Kidney (tissue), 14 donors: ENCODE measurements around the gene KCNAB1. TPM values are rescaled to one million over a fixed set of nuclear protein-coding genes. Genes with fewer than 3 reads are reported as not detected.

ENCODE experiments used
- DNase-seq, 5 donors: peaks; one replicate each; pipeline ENCODE4 v3.0.0-alpha.2; 2013 to 2020
- FAIRE-seq: peaks from 2 replicates; lab custom pipeline; 2012; peaks lifted over from hg19 to GRCh38; lab: Jason Lieb, UNC
- H3K27ac ChIP-seq, 2 donors: one replicate each; pipeline ENCODE4 v1.7.0; 2013; ENCODE audit warnings: low read depth in 2 of 2, low read length in 2 of 2, inconsistent platforms in 1 of 2
- H3K27me3 ChIP-seq: one replicate; pipeline ENCODE4 v1.7.1; 2013; ENCODE audit warnings: low read length, inconsistent platforms; ENCODE audit not compliant: control insufficient read depth, insufficient read depth
- H3K36me3 ChIP-seq, 3 donors: one replicate each; pipeline versions ENCODE4 v1.7.0 to v1.7.1; 2013; ENCODE audit warnings: low read length in 3 of 3, control low read depth in 1 of 3, inconsistent platforms in 1 of 3; ENCODE audit not compliant: insufficient read depth in 3 of 3, control insufficient read depth in 2 of 3
- H3K4me1 ChIP-seq, 3 donors: one replicate each; pipeline versions ENCODE4 v1.7.0 to v1.7.1; 2013; ENCODE audit warnings: low read length in 3 of 3, inconsistent platforms in 1 of 3, low read depth in 1 of 3; ENCODE audit not compliant: control insufficient read depth in 2 of 3, insufficient read depth in 2 of 3
- H3K4me3 ChIP-seq, 3 donors: one replicate each; pipeline versions ENCODE4 v1.7.0 to v1.8.1; 2013; ENCODE audit warnings: low read length in 3 of 3, control low read depth in 1 of 3, inconsistent platforms in 1 of 3
- H3K9ac ChIP-seq, 3 donors: one replicate each; pipeline versions ENCODE4 v1.7.0 to v1.7.1; 2013; ENCODE audit warnings: low read length in 3 of 3, control low read depth in 1 of 3, inconsistent platforms in 1 of 3
- H3K9me3 ChIP-seq, 3 donors: one replicate each; pipeline versions ENCODE4 v1.7.0 to v1.7.1; 2013; ENCODE audit warnings: low read length in 3 of 3, control low read depth in 1 of 3, inconsistent platforms in 1 of 3; ENCODE audit not compliant: control insufficient read depth in 2 of 3, insufficient read depth in 1 of 3
- intact Hi-C: fragments of 100-400 bp; cut with DNase I; formaldehyde crosslinking; loops from one replicate; pipeline ENCODE4 v1.11.1; 2022
- polyA plus RNA-seq: library from polyadenylated mRNA; stranded (reverse); fragments of 350-450 nt; fragmentation: Illumina TruSeq; extraction: RNeasy Lipid Tissue Mini Kit (QIAGEN cat#74804); gene quantifications from one replicate; pipeline ENCODE4 v1.2.3, GENCODE V29; 2014; ENCODE audit warnings: low read depth, low replicate concordance; ENCODE audit not compliant: insufficient read depth
- total RNA-seq: library from RNA; stranded (reverse); fragmentation: NEBNext Ultra II Directional; extraction: Animal tissue kit (Norgen Biotek cat#: 25700); gene quantifications from one replicate; pipeline ENCODE4 v1.2.1, GENCODE V29; 2021
- TF ChIP-seq, protein P1 (sequence below): IDR thresholded peaks from 3 replicates; pipeline ENCODE4 v1.5.1; 2012; ENCODE audit warnings: mild to moderate bottlenecking, moderate library complexity, borderline replicate concordance; ENCODE audit not compliant: insufficient read depth; ENCODE audit errors: extremely low read depth
- donor health status: control.
- donor health status: control.
- donor health status: control.
- donor health status: control.
- donor health status: control.
- donor health status: DM: yes; HTN: yes; CAD: no.
- donor health status: Normal renal cell carcinoma (clear cell type).

KCNAB1 gene
- total and polyA plus RNA-seq, 2 donors from 2014 or later: 1.7 to 6.6 TPM

DNA sequence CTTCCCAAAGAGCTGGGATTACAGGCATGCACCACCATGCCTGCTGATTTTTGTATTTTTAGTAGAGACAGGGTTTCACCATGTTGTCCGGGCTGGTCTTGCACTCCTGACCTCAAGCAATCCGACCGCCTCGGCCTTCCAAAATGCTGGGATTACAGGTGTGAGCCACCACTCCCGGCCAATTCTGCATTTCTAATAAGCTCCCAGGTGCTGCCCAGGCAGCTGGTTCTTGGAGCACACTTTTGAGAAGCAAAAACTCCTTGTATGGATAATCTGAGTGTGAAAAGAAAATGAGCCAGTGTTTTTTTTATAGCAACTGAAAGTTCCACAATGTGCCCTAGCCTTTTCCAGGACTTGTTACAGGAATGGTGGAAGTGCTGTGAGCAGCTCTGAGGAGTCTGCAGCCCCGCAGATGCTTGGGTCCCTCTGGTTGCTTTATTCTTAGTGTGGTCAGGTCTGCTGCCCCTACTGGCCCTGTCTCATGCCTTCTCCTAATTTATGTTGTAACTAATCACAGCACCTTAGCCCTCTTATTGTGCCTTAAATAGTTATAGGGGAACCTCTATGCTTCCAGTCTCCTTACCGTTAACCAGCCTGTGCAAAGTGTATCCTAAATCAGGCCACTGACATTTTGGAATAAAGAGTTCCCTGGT lies 13.5 kb upstream of the KCNAB1 start:
- no peaks in the 10 kb centered on the region for H3K9me3 ChIP-seq
- H3K9ac ChIP-seq: no peak overlapping the region
- no peaks in the 10 kb centered on the region for H3K27me3 ChIP-seq
- intact Hi-C loops: no loop called here
- TF ChIP-seq, protein P1, sequence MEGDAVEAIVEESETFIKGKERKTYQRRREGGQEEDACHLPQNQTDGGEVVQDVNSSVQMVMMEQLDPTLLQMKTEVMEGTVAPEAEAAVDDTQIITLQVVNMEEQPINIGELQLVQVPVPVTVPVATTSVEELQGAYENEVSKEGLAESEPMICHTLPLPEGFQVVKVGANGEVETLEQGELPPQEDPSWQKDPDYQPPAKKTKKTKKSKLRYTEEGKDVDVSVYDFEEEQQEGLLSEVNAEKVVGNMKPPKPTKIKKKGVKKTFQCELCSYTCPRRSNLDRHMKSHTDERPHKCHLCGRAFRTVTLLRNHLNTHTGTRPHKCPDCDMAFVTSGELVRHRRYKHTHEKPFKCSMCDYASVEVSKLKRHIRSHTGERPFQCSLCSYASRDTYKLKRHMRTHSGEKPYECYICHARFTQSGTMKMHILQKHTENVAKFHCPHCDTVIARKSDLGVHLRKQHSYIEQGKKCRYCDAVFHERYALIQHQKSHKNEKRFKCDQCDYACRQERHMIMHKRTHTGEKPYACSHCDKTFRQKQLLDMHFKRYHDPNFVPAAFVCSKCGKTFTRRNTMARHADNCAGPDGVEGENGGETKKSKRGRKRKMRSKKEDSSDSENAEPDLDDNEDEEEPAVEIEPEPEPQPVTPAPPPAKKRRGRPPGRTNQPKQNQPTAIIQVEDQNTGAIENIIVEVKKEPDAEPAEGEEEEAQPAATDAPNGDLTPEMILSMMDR: no peak
- H3K4me1 ChIP-seq: peaks cover 0 to 4% (median 0%) of the 10 kb centered on the region in 3 donors
- no peaks in the 10 kb centered on the region for H3K36me3 ChIP-seq
- DNase-seq (no peak), FAIRE-seq (no peak)
- H3K27ac ChIP-seq: no peak overlapping the region
- H3K4me3 ChIP-seq: no peak overlapping the region

DNA sequence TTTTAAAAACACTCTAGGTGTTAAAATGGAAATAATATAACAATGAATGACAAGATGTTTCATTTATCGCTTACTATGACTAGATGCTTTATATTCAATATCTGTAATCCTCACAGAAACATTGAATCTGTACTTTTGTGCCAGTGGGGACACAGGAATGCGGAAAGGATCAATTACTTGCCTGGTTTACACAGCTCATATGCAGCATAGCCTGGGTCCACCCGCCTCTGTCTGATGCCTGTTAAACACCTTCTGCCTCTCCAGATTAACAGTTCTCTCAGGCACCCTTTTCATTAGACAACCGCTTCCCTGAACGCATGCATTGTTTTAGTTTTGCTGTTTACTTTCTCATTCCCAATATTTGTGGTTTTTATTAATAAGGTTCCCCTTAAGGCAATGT lies 12.9 kb upstream of the KCNAB1 start:
- H3K4me1 ChIP-seq: no peaks in the 10 kb centered on the region
- H3K27me3 ChIP-seq: no peaks in the 10 kb centered on the region
- FAIRE-seq (no peak), DNase-seq (no peak)
- no peak overlapping the region for H3K27ac ChIP-seq
- no peaks in the 10 kb centered on the region for H3K9me3 ChIP-seq
- H3K4me3 ChIP-seq: no peak overlapping the region
- TF ChIP-seq, protein P1: no peak
- no peak overlapping the region for H3K9ac ChIP-seq
- H3K36me3 ChIP-seq: no peaks in the 10 kb centered on the region
- intact Hi-C loops: no loop called here

DNA sequence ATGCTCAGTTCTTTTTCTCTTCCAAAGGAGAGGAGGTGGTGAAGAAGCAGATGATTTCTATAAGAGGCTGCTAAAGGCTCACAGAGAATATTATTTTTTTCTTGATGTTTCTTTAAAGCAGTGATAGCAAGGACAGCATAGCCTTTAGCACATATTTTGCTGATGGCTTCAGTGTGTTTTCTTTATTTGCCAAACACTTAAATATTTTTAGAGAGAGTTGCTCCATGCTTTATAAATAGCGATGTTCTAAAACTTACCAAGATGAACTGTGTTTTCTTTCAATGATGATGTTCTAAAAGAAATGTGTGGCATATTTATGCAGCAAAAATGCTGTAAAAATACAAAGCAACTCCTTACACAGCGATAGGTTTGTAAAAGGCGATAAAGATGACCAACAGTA lies 11.8 kb upstream of the KCNAB1 start:
- TF ChIP-seq, protein P1: no peak
- intact Hi-C loops: no loop called here

DNA sequence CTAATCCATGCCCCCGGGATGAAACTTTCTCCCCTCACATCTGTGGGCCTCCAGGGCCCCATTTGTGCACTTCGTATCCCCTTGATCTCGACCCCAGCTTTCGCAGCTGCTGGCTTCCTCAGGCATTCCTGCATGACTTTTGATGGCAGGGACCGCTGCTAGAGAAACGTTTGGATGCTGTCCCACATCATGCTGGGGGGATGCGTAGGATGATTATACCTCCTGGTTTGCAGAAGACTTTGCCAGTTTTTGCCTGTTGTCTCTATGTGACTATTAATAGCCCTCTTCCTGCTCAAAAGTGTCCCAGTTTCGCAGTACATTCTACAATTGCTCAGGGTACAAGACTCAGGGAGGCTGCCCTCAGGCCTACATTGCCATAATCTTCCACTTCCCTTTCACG lies 10.4 kb upstream of the KCNAB1 start:
- no peak overlapping the region for H3K4me3 ChIP-seq
- no peaks in the 10 kb centered on the region for H3K9me3 ChIP-seq
- H3K4me1 ChIP-seq: no peaks in the 10 kb centered on the region
- intact Hi-C loops: no loop called here
- TF ChIP-seq, protein P1: no peak
- FAIRE-seq (no peak), DNase-seq (no peak)
- no peaks in the 10 kb centered on the region for H3K36me3 ChIP-seq
- no peaks in the 10 kb centered on the region for H3K27me3 ChIP-seq
- H3K27ac ChIP-seq: no peak overlapping the region
- no peak overlapping the region for H3K9ac ChIP-seq

More for the DNA sequence above, 11.8 kb upstream of the KCNAB1 start:
- no peak overlapping the region for H3K9ac ChIP-seq
- no peaks in the 10 kb centered on the region for H3K4me1 ChIP-seq
- no peak for DNase-seq
- H3K9me3 ChIP-seq: no peaks in the 10 kb centered on the region
- no peaks in the 10 kb centered on the region for H3K27me3 ChIP-seq
- no peak for FAIRE-seq
- no peak overlapping the region for H3K4me3 ChIP-seq
- H3K36me3 ChIP-seq: no peaks in the 10 kb centered on the region
- no peak overlapping the region for H3K27ac ChIP-seq
